Caco-2 (cell line): Measurements from ENCODE around the gene APRT. TPM values are rescaled to one million over a fixed set of nuclear protein-coding genes. Genes with fewer than 3 reads are reported as not detected.
A peak's percentile ranks its signal among the peaks of the same experiment; 100 is the strongest.

ENCODE experiments used
- BruUV-seq: library from RNA; stranded (reverse); fragments of 400-500 nt; replicated peaks from 2 replicates; lab custom pipeline; 2021; lab: Mats Ljungman, UMichigan
- CTCF ChIA-PET: fragments of 300-600 bp; sonication (Branson Sonifier 250); formaldehyde crosslinking; loops from one replicate; lab custom pipeline; 2022; ENCODE audit warnings: antibody characterized with exemption; lab: Charles Lee
- POLR2A ChIA-PET: fragments of 300-600 bp; sonication (Branson Sonifier 250); formaldehyde crosslinking; loops from one replicate; lab custom pipeline; 2022; ENCODE audit warnings: antibody characterized with exemption; lab: Charles Lee
- DNase-seq, 2 experiments: peaks; one replicate each; pipeline versions ENCODE4 v3.0.0 to v3.0.0-alpha.2; 2020 to 2022
- H3K27me3 ChIP-seq: replicated peaks from 2 replicates; pipeline ENCODE4 v1.6.0; 2011; ENCODE audit warnings: low read length; ENCODE audit not compliant: control insufficient read depth, insufficient read depth
- H3K36me3 ChIP-seq: 2 replicates; pipeline ENCODE4 v1.5.1; 2011; ENCODE audit warnings: low read length; ENCODE audit not compliant: control insufficient read depth, insufficient read depth
- H3K4me1 ChIP-seq: fragments of 250-450 bp; sonication (Bioruptor Pico); 2 replicates; pipeline ENCODE4 v1.5.1; 2020; ENCODE audit warnings: mild to moderate bottlenecking
- H3K4me3 ChIP-seq: 2 replicates; pipeline ENCODE4 v1.5.1; 2011; ENCODE audit warnings: low read depth, mild to moderate bottlenecking, control low read depth, low read length
- H3K9me3 ChIP-seq: fragments of 250-450 bp; sonication (Bioruptor Pico); 2 replicates; pipeline ENCODE4 v1.5.1; 2020; ENCODE audit warnings: mild to moderate bottlenecking, moderate library complexity
- H3K27ac Mint-ChIP-seq: one replicate; pipeline ENCODE4 v1.8.0; 2022; ENCODE audit warnings: mixed read lengths; ENCODE audit not compliant: unreplicated experiment
- H3K27me3 Mint-ChIP-seq: one replicate; pipeline ENCODE4 v1.8.0; 2022; ENCODE audit warnings: mixed read lengths; ENCODE audit not compliant: insufficient read depth, unreplicated experiment
- H3K36me3 Mint-ChIP-seq: one replicate; pipeline ENCODE4 v1.8.0; 2022; ENCODE audit warnings: mild to moderate bottlenecking, mixed read lengths; ENCODE audit not compliant: insufficient read depth, unreplicated experiment
- H3K4me1 Mint-ChIP-seq: one replicate; pipeline ENCODE4 v1.8.0; 2022; ENCODE audit warnings: low read depth, mixed read lengths; ENCODE audit not compliant: unreplicated experiment
- H3K4me3 Mint-ChIP-seq: one replicate; pipeline ENCODE4 v1.8.0; 2022; ENCODE audit warnings: mild to moderate bottlenecking, moderate library complexity, mixed read lengths; ENCODE audit not compliant: unreplicated experiment
- H3K9me3 Mint-ChIP-seq: one replicate; pipeline ENCODE4 v1.8.0; 2022; ENCODE audit warnings: mixed read lengths; ENCODE audit not compliant: unreplicated experiment
- CTCF ChIP-seq, 2 experiments: fragments of 200-600 bp in 1 of 2; IDR thresholded peaks; 1 replicate in 1 of 2; 2 replicates in 1 of 2; pipeline versions ENCODE4 v1.5.1 to v1.8.0; 2011 to 2022; ENCODE audit warnings: antibody characterized with exemption in 1 of 2, control low read depth in 1 of 2, inconsistent platforms in 1 of 2, low read depth in 1 of 2, low read length in 1 of 2, mild to moderate bottlenecking in 1 of 2, moderate library complexity in 1 of 2; ENCODE audit not compliant: insufficient read depth in 1 of 2, severe bottlenecking in 1 of 2, unreplicated experiment in 1 of 2
- intact Hi-C: fragments of 100-400 bp; cut with micrococcal nuclease; formaldehyde crosslinking; loops from one replicate; pipeline ENCODE4 v1.10.0; 2022; ENCODE audit not compliant: unreplicated experiment
- total RNA-seq: library from RNA; stranded (reverse); gene quantifications from 2 replicates; pipeline ENCODE4 v1.2.3, GENCODE V29; 2022

The APRT gene
- total RNA-seq, 1 experiment from 2014 or later: 251 TPM

DNA sequence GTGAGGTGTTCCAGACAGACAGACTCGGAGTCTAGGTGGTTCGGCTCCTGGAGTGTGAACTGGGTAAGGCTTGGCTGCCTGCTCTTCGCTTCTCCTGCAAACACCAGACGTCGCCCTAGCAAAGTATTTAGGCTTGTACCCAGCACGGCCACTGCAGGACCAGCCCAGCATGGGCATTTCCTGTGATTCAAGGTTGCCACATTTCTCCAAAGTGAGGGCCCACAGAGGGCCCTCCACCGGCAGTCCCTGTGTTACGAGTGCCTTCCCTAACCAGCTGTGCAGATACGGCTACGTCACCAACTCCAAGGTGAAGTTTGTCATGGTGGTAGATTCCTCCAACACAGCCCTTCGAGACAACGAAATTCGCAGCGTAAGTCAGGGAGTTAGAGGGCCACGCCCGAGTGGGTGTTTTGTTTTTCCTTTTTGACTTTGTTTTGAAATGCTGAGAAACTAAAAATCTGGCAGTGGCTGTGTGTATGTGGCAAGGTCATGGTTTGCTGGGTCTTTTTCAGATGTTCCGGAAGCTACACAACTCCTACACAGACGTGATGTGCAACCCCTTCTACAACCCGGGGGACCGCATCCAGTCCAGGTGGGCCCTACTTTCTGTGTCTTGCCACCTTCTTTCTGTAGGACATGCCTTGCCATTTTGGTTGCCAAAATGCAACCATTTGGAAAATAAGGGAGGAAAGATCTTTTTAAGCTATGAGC, 47.8 kb upstream of the APRT start:
- H3K36me3 ChIP-seq: 0 out of 2 replicates have a peak, but pooled peaks cover 6% of the 10 kb centered on the region
- ChIA-PET CTCF (no interaction called here), POLR2A (no interaction called here)
- intact Hi-C loops: loop anchor here (5.0 kb wide), 1 partner anchor 362 kb away; no protein-coding TSS in a partner anchor
- H3K4me3 ChIP-seq: no peak overlapping the region
- no peak for DNase-seq
- Mint-ChIP-seq H3K4me1 (peaks cover 18% of the 10 kb centered on the region), H3K27ac (no peak overlapping the region), H3K27me3 (no peaks in the 10 kb centered on the region), H3K4me3 (no peak overlapping the region), H3K9me3 (no peaks in the 10 kb centered on the region), H3K36me3 (peaks cover 28% of the 10 kb centered on the region)
- H3K4me1 ChIP-seq: peaks cover 11% of the 10 kb centered on the region
- BruUV-seq: no TSS peak
- no peaks in the 10 kb centered on the region for H3K9me3 ChIP-seq
- H3K27me3 ChIP-seq: no peaks in the 10 kb centered on the region
- no peak for TF ChIP-seq CTCF (IDR thresholded peaks at IDR 0.05; ENCODE audit: insufficient read depth in 1 of 2, low read depth in 1 of 2, low read length in 1 of 2, severe bottlenecking in 1 of 2, unreplicated experiment in 1 of 2)

- POLR2A ChIA-PET: interaction anchor here (0.6 to 2.1 kb wide), 3 partner anchors 39 to 390 kb away, joined by 3 to 13 read pairs (median 4); partner anchors contain the start of gene APRT
- peak overlapping the region; percentile 95 for H3K4me3 Mint-ChIP-seq
- TSS peak; percentile 50 for BruUV-seq
- TF ChIP-seq CTCF (IDR thresholded peaks at IDR 0.05; ENCODE audit: insufficient read depth in 1 of 2, low read depth in 1 of 2, low read length in 1 of 2, severe bottlenecking in 1 of 2, unreplicated experiment in 1 of 2): peak; percentile 64 to 96
- DNase-seq: peak; percentile 83 to 86
- no peaks in the 10 kb centered on the region for H3K27me3 ChIP-seq
- 0 out of 2 replicates have a peak, but pooled peaks cover 6% of the 10 kb centered on the region for H3K36me3 ChIP-seq
- H3K4me1 Mint-ChIP-seq: peaks cover 18% of the 10 kb centered on the region
- H3K9me3 Mint-ChIP-seq: no peaks in the 10 kb centered on the region
- H3K4me1 ChIP-seq: peaks cover 11% of the 10 kb centered on the region
- no peaks in the 10 kb centered on the region for H3K9me3 ChIP-seq
- H3K4me3 ChIP-seq: peak overlapping the region; percentile 86
- peak overlapping the region; percentile 98 for H3K27ac Mint-ChIP-seq
- CTCF ChIA-PET: interaction anchor here (0.5 to 2.4 kb wide), 14 partner anchors 17 to 488 kb away, joined by 3 to 18 read pairs (median 4); partner anchors contain the start of genes APRT and PIEZO1
- no peaks in the 10 kb centered on the region for H3K27me3 Mint-ChIP-seq
- peaks cover 28% of the 10 kb centered on the region for H3K36me3 Mint-ChIP-seq
- intact Hi-C loops: loop anchor here (1.0 to 5.0 kb wide), 3 partner anchors 42 to 361 kb away; no protein-coding TSS in a partner anchor
Measured at GRCh38 chr16:88857728-88858339, 46.1 kb upstream of the APRT start.
